Karpas-422 (cell line): ENCODE data around the gene PEBP1. TPM values are rescaled to one million over a fixed set of nuclear protein-coding genes. Genes with fewer than 3 reads are reported as not detected.
A peak's percentile ranks its signal among the peaks of the same experiment; 100 is the strongest.

Experiments used
- DNase-seq: peaks from one replicate; pipeline ENCODE4 v3.0.0-alpha.2; 2015
- H2AFZ ChIP-seq: fragments of 200-600 bp; sonication (generic); 2 replicates; pipeline ENCODE4 v1.6.1; 2014; ENCODE audit warnings: antibody characterized with exemption, low read length, mixed read lengths
- H3K27ac ChIP-seq: fragments of 200-600 bp; sonication (generic); 2 replicates; pipeline ENCODE4 v1.5.1; 2014; ENCODE audit warnings: mild to moderate bottlenecking, low read length, moderate library complexity
- H3K27me3 ChIP-seq: fragments of 200-600 bp; sonication (generic); 2 replicates; pipeline ENCODE4 v1.6.1; 2014; ENCODE audit warnings: low read length, mixed read lengths
- H3K36me3 ChIP-seq: fragments of 200-600 bp; sonication (generic); 2 replicates; pipeline ENCODE4 v1.6.1; 2014; ENCODE audit warnings: low read length, mixed read lengths; ENCODE audit not compliant: insufficient read depth
- H3K4me1 ChIP-seq: fragments of 200-600 bp; sonication (generic); 2 replicates; pipeline ENCODE4 v1.6.1; 2014; ENCODE audit warnings: mild to moderate bottlenecking, low read length, mixed read lengths
- H3K4me2 ChIP-seq: fragments of 200-600 bp; sonication (generic); 2 replicates; pipeline ENCODE4 v1.6.1; 2014; ENCODE audit warnings: low read length, low read depth, mild to moderate bottlenecking; ENCODE audit not compliant: poor library complexity, severe bottlenecking
- H3K4me3 ChIP-seq: fragments of 200-600 bp; sonication (generic); 2 replicates; pipeline ENCODE4 v1.5.1; 2014; ENCODE audit warnings: mild to moderate bottlenecking, antibody characterized with exemption, low read length, mixed read lengths
- H3K79me2 ChIP-seq: fragments of 200-600 bp; sonication (generic); 2 replicates; pipeline ENCODE4 v1.6.1; 2014; ENCODE audit warnings: mild to moderate bottlenecking, low read length, mixed read lengths
- H3K9ac ChIP-seq: fragments of 200-600 bp; sonication (generic); 2 replicates; pipeline ENCODE4 v1.6.0; 2014; ENCODE audit warnings: low read length
- H3K9me2 ChIP-seq: fragments of 200-600 bp; sonication (generic), shearing (Covaris generic); replicated peaks from 2 replicates; pipeline ENCODE4 v1.6.0; 2014; ENCODE audit warnings: mild to moderate bottlenecking, low read length, moderate library complexity; ENCODE audit not compliant: insufficient read depth
- H3K9me3 ChIP-seq: fragments of 300-700, 200-600 bp; sonication (generic); 2 replicates; pipeline ENCODE4 v1.6.1; 2014; ENCODE audit warnings: low read length, mixed read lengths
- H4K20me1 ChIP-seq: fragments of 200-600 bp; sonication (generic); 2 replicates; pipeline ENCODE4 v1.6.1; 2014; ENCODE audit warnings: mild to moderate bottlenecking, antibody characterized with exemption, low read length, low read depth; ENCODE audit not compliant: insufficient read depth
- total RNA-seq: library from RNA; depleted of rRNA; stranded (reverse); fragments of >200 nt; shearing (Covaris generic); gene quantifications from 2 replicates; pipeline ENCODE4 v1.2.3, GENCODE V29; 2014; ENCODE audit warnings: low replicate concordance; rRNA removed

PEBP1 gene
- total RNA-seq: 138 and 168 TPM in 2 replicates

DNA sequence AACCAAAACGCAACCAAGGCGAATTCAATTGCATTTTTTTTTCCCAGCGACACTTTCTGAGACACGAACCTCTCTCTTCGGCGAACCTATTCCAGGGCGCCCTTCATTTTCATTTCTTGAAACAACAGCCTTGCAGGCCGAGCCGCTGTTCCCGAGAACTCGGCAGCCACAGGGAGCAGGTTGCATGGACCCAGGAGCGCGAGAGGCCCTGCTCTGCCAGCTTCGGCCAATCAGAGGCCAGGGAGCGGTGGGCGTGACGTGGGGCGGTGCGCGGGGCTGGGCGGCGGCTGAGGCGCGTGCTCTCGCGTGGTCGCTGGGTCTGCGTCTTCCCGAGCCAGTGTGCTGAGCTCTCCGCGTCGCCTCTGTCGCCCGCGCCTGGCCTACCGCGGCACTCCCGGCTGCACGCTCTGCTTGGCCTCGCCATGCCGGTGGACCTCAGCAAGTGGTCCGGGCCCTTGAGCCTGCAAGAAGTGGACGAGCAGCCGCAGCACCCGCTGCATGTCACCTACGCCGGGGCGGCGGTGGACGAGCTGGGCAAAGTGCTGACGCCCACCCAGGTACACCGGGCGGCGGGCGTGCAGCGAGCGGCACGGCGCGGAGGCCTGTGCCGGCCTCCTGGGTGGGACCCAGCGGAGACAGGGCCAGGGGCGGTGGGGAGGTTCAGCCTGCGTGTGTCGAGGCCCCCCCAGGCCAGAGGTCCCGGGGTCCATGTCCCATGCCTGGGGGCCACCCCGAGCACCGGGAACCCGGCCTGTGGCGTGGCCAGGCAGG, at the start of gene PEBP1:
Gene PEBP1, plus strand, starts transcription at position 337 of the 771 bp plus-strand sequence. Its CDS starts 86 bp downstream, at position 423.
- Histone ChIP-seq H3K36me3 (peaks cover 21% of the 10 kb centered on the region; the same call in 1 of the 2 replicates), H3K4me2 (peak within 1 kb of the TSS; percentile 83), H2AFZ (peak within 1 kb of the TSS; percentile 76; the same call in 1 of the 2 replicates), H3K79me2 (peaks cover 53% of the 10 kb centered on the region), H3K4me1 (peaks cover 18% of the 10 kb centered on the region), H4K20me1 (peaks cover 5% of the 10 kb centered on the region; the same call in 1 of the 2 replicates), H3K9me2 (no peaks in the 10 kb centered on the region), H3K4me3 (peak within 1 kb of the TSS; percentile 79), H3K9ac (peak within 1 kb of the TSS; percentile 97), H3K9me3 (no peaks in the 10 kb centered on the region), H3K27me3 (no peaks in the 10 kb centered on the region), H3K27ac (peak within 1 kb of the TSS; percentile 39)
- peak; percentile 96 for DNase-seq

DNA sequence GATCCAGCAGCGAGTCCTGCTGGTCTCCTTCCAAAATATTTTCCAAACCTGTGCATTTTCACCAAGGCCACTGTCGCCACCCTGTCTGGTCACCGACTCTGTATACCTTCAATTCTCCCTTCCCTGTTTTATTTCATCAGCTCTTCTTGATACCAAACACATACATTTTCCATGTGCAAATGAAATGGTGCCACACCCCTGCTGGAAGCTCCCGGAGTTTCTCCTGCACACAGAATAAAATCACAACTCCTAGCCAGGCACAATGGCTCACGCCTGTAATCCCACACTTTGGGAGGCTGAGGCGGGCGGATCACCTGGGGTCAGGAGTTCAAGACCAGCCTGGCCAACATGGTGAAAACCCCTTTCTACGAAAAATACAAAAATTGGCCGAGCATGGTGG, 46.1 kb upstream of the PEBP1 start:
- no peak for DNase-seq
- Histone ChIP-seq H3K4me3 (no peak overlapping the region), H3K27me3 (no peaks in the 10 kb centered on the region)

DNA sequence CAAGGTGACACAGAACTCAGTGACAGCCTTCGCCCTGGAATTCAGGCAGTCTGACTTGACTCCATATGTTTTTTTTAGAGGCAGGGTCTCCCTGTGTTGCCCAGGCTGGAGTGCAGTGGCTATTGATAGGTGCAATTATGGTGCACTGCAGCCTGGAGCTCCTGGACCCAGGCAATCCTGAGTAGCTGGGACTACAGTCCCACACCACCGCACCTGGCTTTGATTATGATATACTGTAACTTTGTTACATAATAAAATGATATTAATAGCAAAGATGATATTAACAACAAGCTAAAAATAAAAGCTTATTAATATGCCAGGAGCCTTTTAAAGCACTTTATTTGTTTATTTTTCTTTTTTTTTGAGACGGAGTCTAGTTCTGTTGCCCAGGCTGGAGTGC, 41.9 kb upstream of the PEBP1 start:
- Histone ChIP-seq H3K4me3 (no peak overlapping the region), H3K9me2 (no peaks in the 10 kb centered on the region), H3K79me2 (no peaks in the 10 kb centered on the region), H3K9ac (no peak overlapping the region), H3K9me3 (no peaks in the 10 kb centered on the region), H3K27ac (no peak overlapping the region), H3K27me3 (no peaks in the 10 kb centered on the region), H2AFZ (no peak overlapping the region), H3K4me1 (no peaks in the 10 kb centered on the region), H3K4me2 (no peak overlapping the region), H3K36me3 (no peaks in the 10 kb centered on the region), H4K20me1 (no peaks in the 10 kb centered on the region)
- DNase-seq: no peak

More for the DNA sequence above, 46.1 kb upstream of the PEBP1 start:
- no peaks in the 10 kb centered on the region for H4K20me1 ChIP-seq
- no peaks in the 10 kb centered on the region for H3K4me1 ChIP-seq
- no peak overlapping the region for H3K4me2 ChIP-seq
- H2AFZ ChIP-seq: no peak overlapping the region
- H3K9ac ChIP-seq: no peak overlapping the region
- no peaks in the 10 kb centered on the region for H3K9me2 ChIP-seq
- H3K36me3 ChIP-seq: no peaks in the 10 kb centered on the region
- H3K9me3 ChIP-seq: no peaks in the 10 kb centered on the region
- no peaks in the 10 kb centered on the region for H3K79me2 ChIP-seq
- H3K27ac ChIP-seq: no peak overlapping the region

DNA sequence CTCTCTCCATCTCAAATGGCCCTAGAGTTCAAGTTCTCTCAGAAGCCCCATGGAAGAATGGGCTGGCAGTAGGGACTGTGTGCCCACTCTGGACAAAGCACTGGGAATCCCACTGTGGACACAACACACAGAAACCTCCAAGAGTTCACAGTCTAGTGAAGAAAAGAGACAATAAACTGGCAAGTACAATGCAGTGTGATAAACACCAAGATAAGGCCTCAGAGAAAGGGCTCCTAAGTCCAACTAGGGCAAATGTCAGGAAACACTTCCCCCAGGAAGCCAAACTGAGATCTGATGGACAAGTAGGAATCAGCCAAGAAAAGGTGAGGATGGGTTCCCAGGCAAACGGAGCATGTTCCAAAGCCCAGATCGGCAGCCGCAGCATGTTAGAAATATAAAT, 37.5 kb upstream of the PEBP1 start:
- DNase-seq: no peak
- Histone ChIP-seq H3K4me2 (no peak overlapping the region), H3K36me3 (no peaks in the 10 kb centered on the region), H4K20me1 (no peaks in the 10 kb centered on the region), H3K9me2 (no peaks in the 10 kb centered on the region), H3K27me3 (no peaks in the 10 kb centered on the region), H3K4me3 (no peak overlapping the region), H3K4me1 (peaks cover 17% of the 10 kb centered on the region), H3K79me2 (no peaks in the 10 kb centered on the region), H3K9me3 (no peaks in the 10 kb centered on the region), H3K9ac (no peak overlapping the region), H2AFZ (no peak overlapping the region), H3K27ac (no peak overlapping the region)

DNA sequence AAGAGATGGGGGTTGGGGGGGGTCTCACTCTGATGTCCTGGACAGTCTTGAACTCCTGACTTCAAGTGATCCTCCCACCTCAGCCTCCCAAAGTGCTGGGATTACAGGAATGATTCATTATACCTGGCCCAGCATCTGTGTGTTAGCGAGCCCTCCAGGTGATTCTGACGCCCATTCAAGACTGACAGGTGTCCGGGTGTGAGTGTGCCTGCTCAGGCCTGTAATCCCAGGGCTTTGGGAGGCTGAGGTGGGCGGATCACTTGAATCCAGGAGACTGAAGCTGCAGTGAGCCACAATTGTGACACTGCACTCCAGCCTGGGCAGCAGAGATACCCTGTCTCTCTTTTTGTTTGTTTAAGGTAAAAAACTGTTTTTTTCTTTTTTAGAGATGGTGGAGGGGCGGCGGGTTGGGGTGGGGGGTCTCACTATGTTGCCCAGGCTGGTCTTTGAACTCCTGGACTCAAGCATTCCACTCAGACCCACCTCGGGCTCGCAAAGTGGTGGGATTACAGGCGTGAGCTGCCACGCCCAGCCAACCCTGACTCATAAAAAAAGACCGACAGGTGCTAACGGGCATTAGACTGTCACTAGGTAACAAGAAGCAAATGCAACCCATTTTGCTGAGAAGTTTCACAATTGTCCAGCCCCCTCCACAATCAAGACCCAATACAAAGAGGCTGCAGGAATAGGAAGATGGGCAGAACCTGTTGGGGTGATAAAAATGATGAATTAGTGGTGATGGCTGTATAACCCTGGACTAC, 36.8 kb upstream of the PEBP1 start:
- no peaks in the 10 kb centered on the region for H4K20me1 ChIP-seq
- no peak overlapping the region for H3K4me3 ChIP-seq
- H3K4me1 ChIP-seq: peaks cover 24% of the 10 kb centered on the region
- H3K9me3 ChIP-seq: no peaks in the 10 kb centered on the region
- peak; percentile 43 for DNase-seq
- no peak overlapping the region for H3K27ac ChIP-seq
- H3K4me2 ChIP-seq: no peak overlapping the region
- no peak overlapping the region for H2AFZ ChIP-seq
- H3K9ac ChIP-seq: no peak overlapping the region
- H3K9me2 ChIP-seq: no peaks in the 10 kb centered on the region
- H3K79me2 ChIP-seq: no peaks in the 10 kb centered on the region
- H3K27me3 ChIP-seq: no peaks in the 10 kb centered on the region
- H3K36me3 ChIP-seq: no peaks in the 10 kb centered on the region

DNA sequence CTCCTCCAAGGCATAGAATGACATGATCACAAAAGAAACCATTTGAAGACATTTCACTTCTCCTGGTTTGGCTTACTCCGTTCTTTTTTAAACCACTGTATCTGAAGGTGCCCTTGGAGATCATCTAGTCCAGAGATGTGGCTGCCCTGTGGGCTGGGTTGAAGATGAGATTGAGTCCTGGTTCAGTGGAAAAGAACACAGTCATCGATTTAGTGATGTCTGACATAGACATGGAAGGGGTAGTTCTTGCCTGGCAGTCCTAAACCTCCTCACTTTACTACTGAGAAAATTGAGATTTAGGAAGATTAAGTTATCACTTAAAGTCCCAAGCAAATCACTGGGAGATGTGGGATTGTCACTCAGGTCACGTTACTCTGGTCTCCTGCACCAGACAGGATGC, 34.9 kb upstream of the PEBP1 start:
- DNase-seq: no peak
- Histone ChIP-seq H3K9me2 (no peaks in the 10 kb centered on the region), H3K27ac (no peak overlapping the region), H4K20me1 (no peaks in the 10 kb centered on the region), H3K9ac (no peak overlapping the region), H2AFZ (no peak overlapping the region), H3K4me1 (peaks cover 28% of the 10 kb centered on the region), H3K79me2 (no peaks in the 10 kb centered on the region), H3K4me3 (no peak overlapping the region), H3K4me2 (no peak overlapping the region), H3K36me3 (no peaks in the 10 kb centered on the region), H3K27me3 (no peaks in the 10 kb centered on the region), H3K9me3 (no peaks in the 10 kb centered on the region)

DNA sequence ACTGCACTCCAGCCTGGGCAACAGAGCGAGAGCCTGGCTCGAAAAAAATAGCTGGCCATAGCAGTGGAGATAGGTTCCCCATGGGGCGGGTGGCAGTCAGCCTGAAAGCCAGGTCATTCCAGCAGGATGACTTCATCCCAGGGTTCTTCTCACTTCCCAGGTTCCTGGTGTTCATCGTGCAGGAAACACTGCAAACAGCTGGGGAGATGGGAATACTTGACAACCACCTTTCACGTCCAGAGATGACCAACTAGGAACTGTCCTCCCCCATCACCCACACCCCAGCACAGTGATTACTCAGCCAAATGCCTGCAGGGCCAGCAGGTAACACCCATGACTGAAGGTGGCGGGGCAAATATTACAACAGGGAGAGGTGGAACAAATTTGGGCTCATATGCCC, 33.9 kb upstream of the PEBP1 start:
- H4K20me1 ChIP-seq: no peaks in the 10 kb centered on the region
- H2AFZ ChIP-seq: no peak overlapping the region
- H3K4me2 ChIP-seq: no peak overlapping the region
- H3K9me3 ChIP-seq: no peaks in the 10 kb centered on the region
- no peaks in the 10 kb centered on the region for H3K9me2 ChIP-seq
- H3K9ac ChIP-seq: no peak overlapping the region
- no peak for DNase-seq
- H3K79me2 ChIP-seq: no peaks in the 10 kb centered on the region
- H3K4me1 ChIP-seq: peaks cover 28% of the 10 kb centered on the region
- no peak overlapping the region for H3K27ac ChIP-seq
- no peak overlapping the region for H3K4me3 ChIP-seq
- no peaks in the 10 kb centered on the region for H3K27me3 ChIP-seq
- H3K36me3 ChIP-seq: no peaks in the 10 kb centered on the region

DNA sequence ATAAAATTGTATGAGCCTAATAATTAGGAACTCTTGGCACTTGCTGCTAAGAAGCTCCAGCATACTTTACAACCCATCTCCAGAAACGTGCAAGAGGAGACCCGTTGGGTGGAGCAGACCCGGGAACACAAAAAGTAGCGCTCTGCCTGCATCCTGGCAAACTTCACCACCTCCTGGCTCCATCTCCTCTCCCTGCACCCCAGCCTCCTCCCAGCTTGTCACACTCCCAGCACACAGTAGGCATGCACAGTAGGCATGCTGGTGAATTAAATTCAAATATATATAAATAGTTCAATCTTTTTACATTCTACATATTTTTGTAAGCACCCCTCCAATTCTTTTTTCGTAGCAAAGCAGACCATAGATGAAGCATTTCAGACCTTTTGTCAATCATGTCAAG, 33.3 kb upstream of the PEBP1 start:
- Histone ChIP-seq H3K4me3 (peak overlapping the region; percentile 85), H3K4me2 (peak overlapping the region; percentile 96), H3K27ac (no peak overlapping the region), H3K9me3 (no peaks in the 10 kb centered on the region), H3K9me2 (no peaks in the 10 kb centered on the region), H4K20me1 (no peaks in the 10 kb centered on the region), H3K9ac (no peak overlapping the region), H3K36me3 (no peaks in the 10 kb centered on the region), H3K79me2 (no peaks in the 10 kb centered on the region), H3K27me3 (no peaks in the 10 kb centered on the region), H2AFZ (no peak overlapping the region), H3K4me1 (peaks cover 28% of the 10 kb centered on the region)
- DNase-seq: no peak
